ENCODE measurements around the gene DLG2.

DNA sequence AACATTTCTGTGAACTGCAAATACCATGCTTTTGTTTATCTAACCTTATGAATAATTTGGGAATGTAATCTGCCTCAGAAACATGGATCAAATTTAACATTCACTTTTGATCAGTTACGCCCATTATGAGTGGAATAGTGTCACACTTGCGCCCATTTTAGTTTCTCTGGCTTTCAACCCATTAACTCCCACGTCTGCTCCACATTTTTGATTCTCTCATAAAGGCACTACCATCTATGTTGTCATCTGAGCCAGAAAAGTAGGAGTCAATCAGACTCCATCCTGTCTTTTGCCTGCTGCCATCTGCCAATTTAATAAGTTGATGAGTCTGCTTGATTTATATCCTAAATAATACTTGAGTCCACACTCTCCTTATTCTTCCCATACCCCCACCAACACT, 1090.7 kb downstream of the DLG2 start:
- TF ChIP-seq, protein P1, sequence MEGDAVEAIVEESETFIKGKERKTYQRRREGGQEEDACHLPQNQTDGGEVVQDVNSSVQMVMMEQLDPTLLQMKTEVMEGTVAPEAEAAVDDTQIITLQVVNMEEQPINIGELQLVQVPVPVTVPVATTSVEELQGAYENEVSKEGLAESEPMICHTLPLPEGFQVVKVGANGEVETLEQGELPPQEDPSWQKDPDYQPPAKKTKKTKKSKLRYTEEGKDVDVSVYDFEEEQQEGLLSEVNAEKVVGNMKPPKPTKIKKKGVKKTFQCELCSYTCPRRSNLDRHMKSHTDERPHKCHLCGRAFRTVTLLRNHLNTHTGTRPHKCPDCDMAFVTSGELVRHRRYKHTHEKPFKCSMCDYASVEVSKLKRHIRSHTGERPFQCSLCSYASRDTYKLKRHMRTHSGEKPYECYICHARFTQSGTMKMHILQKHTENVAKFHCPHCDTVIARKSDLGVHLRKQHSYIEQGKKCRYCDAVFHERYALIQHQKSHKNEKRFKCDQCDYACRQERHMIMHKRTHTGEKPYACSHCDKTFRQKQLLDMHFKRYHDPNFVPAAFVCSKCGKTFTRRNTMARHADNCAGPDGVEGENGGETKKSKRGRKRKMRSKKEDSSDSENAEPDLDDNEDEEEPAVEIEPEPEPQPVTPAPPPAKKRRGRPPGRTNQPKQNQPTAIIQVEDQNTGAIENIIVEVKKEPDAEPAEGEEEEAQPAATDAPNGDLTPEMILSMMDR (IDR thresholded peaks at IDR 0.05; ENCODE audit: low read depth, low read length, poor library complexity, severe bottlenecking): no peak
- no peak for TF ChIP-seq EZH2phosphoT487 (IDR thresholded peaks at IDR 0.05; ENCODE audit: borderline replicate concordance, low read length)

Measured in DOHH2 (cell line).